HG03103 (cell line): ENCODE measurements around the gene C19orf12.
"Not testable (repeated sequence)": the region's sequence is repeated elsewhere in the genome, so short reads cannot be mapped to it uniquely, and the experiment has no call there.

Source experiments
- ATAC-seq: cut with Tn5 transposase; IDR thresholded peaks from one replicate; pipeline ENCODE4 v1.9.1; 2021; ENCODE audit warnings: low read depth; ENCODE audit not compliant: unreplicated experiment

The C19orf12 gene

GRCh38 chr19:29735829-29736228 lies 20.8 kb upstream of the C19orf12 start:
- ATAC-seq = no peak

GRCh38 chr19:29731331-29731850 lies 16.3 kb upstream of the C19orf12 start:
- ATAC-seq = no peak

- ATAC-seq = no peak
Observed at GRCh38 chr19:29727906-29728305, 12.8 kb upstream of the C19orf12 start.

- ATAC-seq = no peak
Observed at GRCh38 chr19:29724746-29725145, 9.7 kb upstream of the C19orf12 start.

- ATAC-seq = no peak
Observed at GRCh38 chr19:29724102-29724641, 9.1 kb upstream of the C19orf12 start.

- no peak for ATAC-seq
Observed at GRCh38 chr19:29717051-29717450, 2.0 kb upstream of the C19orf12 start.

GRCh38 chr19:29715701-29716581 lies 880 bp upstream of the C19orf12 start:
- ATAC-seq = no peak

- ATAC-seq = peak; percentile 4
Observed at GRCh38 chr19:29714371-29714952, 599 bp downstream of the C19orf12 start.

GRCh38 chr19:29712744-29713516 lies 2.1 kb downstream of the C19orf12 start:
- no peak for ATAC-seq

GRCh38 chr19:29711584-29712132 lies 3.4 kb downstream of the C19orf12 start:
- ATAC-seq = no peak

- ATAC-seq = not testable (repeated sequence)
Observed at GRCh38 chr19:29709440-29709798, 5.6 kb downstream of the C19orf12 start.

- no peak for ATAC-seq
Observed at GRCh38 chr19:29708554-29709439, 6.3 kb downstream of the C19orf12 start.

- ATAC-seq = no peak
Observed at GRCh38 chr19:29706635-29707034, 8.4 kb downstream of the C19orf12 start.

- ATAC-seq = no peak
Observed at GRCh38 chr19:29705706-29706105, 9.4 kb downstream of the C19orf12 start.

- no peak for ATAC-seq
Observed at GRCh38 chr19:29704562-29705558, 10.2 kb downstream of the C19orf12 start.

- ATAC-seq = no peak
Observed at GRCh38 chr19:29702963-29703320, 12.1 kb downstream of the C19orf12 start.

GRCh38 chr19:29702161-29702962 lies 12.7 kb downstream of the C19orf12 start:
- ATAC-seq = no peak

- ATAC-seq = no peak
Observed at GRCh38 chr19:29700498-29700897, 14.6 kb downstream of the C19orf12 start.
